Uterus (tissue), 4 donors: ENCODE measurements around the gene CLDND2. TPM values are rescaled to one million over a fixed set of nuclear protein-coding genes. Genes with fewer than 3 reads are reported as not detected.

Experiments used
- DNase-seq, 2 donors: peaks; one replicate each; pipeline ENCODE4 v3.0.0-alpha.2; 2019 to 2020
- H3K27ac ChIP-seq, 2 donors: fragments of 200-600 bp; sonication (generic); 1 replicate in 1 of 2; 2 replicates in 1 of 2; pipeline ENCODE4 v1.5.1; 2016 to 2018
- H3K27me3 ChIP-seq, 2 donors: fragments of 200-600 bp; sonication (generic); one replicate each; pipeline ENCODE4 v1.5.1; 2018 to 2019; ENCODE audit warnings: control low read depth in 1 of 2
- H3K36me3 ChIP-seq, 2 donors: fragments of 200-600 bp; sonication (generic); one replicate each; pipeline ENCODE4 v1.5.1; 2019; ENCODE audit warnings: control low read depth in 1 of 2
- H3K4me1 ChIP-seq, 2 donors: fragments of 200-600 bp; sonication (generic); one replicate each; pipeline ENCODE4 v1.5.1; 2018 to 2019; ENCODE audit warnings: control low read depth in 1 of 2
- H3K4me3 ChIP-seq, 2 donors: fragments of 200-600 bp; sonication (generic); 1 replicate in 1 of 2; 2 replicates in 1 of 2; pipeline ENCODE4 v1.5.1; 2018 to 2019; ENCODE audit warnings: mild to moderate bottlenecking in 1 of 2
- H3K9me3 ChIP-seq, 2 donors: fragments of 200-600 bp; sonication (generic); one replicate each; pipeline ENCODE4 v1.5.1; 2019; ENCODE audit warnings: control low read depth in 1 of 2
- POLR2A ChIP-seq, 2 donors: fragments of 450-650 bp; IDR thresholded peaks; one replicate each; pipeline ENCODE4 v1.6.1; 2016; ENCODE audit warnings: antibody characterized with exemption in 2 of 2, mild to moderate bottlenecking in 1 of 2, moderate library complexity in 1 of 2
- intact Hi-C: fragments of 100-400 bp; cut with DNase I; formaldehyde crosslinking; loops from one replicate; pipeline ENCODE4 v1.15.1; 2023; ENCODE audit warnings: low total_unique reads
- total RNA-seq, 4 donors: library from RNA; depleted of rRNA in 3 of 4; stranded (reverse); fragments of >200 nt in 3 of 4; gene quantifications; one replicate each; pipeline versions ENCODE4 v1.1.0 to v1.2.4, GENCODE V29; 2014 to 2023
- TF ChIP-seq, protein P1 (sequence below), 4 experiments: fragments of 200-600 bp in 2 of 4; fragments of 450-650 bp in 2 of 4; sonication (generic) in 2 of 4; IDR thresholded peaks; one replicate each; pipeline ENCODE4 v1.5.1; 2016 to 2019; ENCODE audit warnings: antibody characterized with exemption in 4 of 4, mild to moderate bottlenecking in 2 of 4, moderate library complexity in 1 of 4
- donor health status: DM: yes; HTN: yes; CAD: no.

The CLDND2 gene
- total RNA-seq, 4 donors from 2014 or later: 1.2 TPM; not detected in 3

DNA sequence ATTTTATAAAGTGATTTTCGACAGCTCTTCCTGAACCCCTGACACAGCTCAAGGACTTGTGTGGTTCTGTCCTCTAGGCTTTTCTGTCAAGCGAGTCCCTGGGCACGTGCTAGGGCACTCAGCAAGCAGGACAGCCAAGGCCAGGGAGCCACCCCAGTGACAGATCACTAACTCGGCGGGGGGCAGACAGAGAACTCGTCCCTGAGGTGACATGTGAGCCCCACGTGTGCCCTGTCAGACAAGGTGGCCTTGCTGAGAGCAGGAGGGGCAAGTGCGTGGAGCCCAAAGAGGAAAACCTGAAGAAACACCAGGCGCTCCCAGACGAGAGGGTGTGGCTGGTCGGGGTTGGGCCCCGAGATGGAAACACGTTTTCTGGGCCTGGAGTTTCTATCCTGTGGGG is 7.6 kb downstream of the CLDND2 start:
- H3K27ac ChIP-seq: no peak overlapping the region
- no peaks in the 10 kb centered on the region for H3K4me1 ChIP-seq
- H3K36me3 ChIP-seq: no peaks in the 10 kb centered on the region
- TF ChIP-seq POLR2A (IDR thresholded peaks at IDR 0.05): no peak
- TF ChIP-seq, protein P1, sequence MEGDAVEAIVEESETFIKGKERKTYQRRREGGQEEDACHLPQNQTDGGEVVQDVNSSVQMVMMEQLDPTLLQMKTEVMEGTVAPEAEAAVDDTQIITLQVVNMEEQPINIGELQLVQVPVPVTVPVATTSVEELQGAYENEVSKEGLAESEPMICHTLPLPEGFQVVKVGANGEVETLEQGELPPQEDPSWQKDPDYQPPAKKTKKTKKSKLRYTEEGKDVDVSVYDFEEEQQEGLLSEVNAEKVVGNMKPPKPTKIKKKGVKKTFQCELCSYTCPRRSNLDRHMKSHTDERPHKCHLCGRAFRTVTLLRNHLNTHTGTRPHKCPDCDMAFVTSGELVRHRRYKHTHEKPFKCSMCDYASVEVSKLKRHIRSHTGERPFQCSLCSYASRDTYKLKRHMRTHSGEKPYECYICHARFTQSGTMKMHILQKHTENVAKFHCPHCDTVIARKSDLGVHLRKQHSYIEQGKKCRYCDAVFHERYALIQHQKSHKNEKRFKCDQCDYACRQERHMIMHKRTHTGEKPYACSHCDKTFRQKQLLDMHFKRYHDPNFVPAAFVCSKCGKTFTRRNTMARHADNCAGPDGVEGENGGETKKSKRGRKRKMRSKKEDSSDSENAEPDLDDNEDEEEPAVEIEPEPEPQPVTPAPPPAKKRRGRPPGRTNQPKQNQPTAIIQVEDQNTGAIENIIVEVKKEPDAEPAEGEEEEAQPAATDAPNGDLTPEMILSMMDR (IDR thresholded peaks at IDR 0.05): no peak
- H3K4me3 ChIP-seq: no peak overlapping the region
- intact Hi-C loops: no loop called here
- no peaks in the 10 kb centered on the region for H3K27me3 ChIP-seq
- H3K9me3 ChIP-seq: no peaks in the 10 kb centered on the region
- DNase-seq: no peak

DNA sequence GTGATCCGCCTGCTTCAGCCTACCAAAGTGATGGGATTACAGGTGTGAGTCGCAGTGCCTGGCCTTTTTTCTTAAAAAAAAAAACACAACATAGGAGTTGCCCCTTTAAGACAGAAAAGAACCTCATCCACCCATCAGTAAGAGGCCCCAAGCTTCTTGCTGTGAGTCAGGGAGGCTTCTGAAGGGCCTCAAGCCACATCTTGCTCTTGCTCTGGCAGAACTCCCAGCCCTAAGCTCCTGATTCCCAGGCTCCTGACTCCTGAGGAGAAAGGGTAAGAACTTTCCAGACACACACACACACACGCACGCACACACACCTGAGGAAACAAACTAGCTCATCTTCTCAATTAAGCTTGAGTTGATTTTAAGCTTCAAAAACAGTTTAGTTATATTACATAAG is 9.5 kb downstream of the CLDND2 start:
- no peaks in the 10 kb centered on the region for H3K27me3 ChIP-seq
- H3K4me1 ChIP-seq: no peaks in the 10 kb centered on the region
- H3K36me3 ChIP-seq: no peaks in the 10 kb centered on the region
- no peak overlapping the region for H3K27ac ChIP-seq
- intact Hi-C loops: no loop called here
- no peak for DNase-seq
- H3K4me3 ChIP-seq: no peak overlapping the region
- no peaks in the 10 kb centered on the region for H3K9me3 ChIP-seq
- TF ChIP-seq, protein P1 (IDR thresholded peaks at IDR 0.05): no peak

DNA sequence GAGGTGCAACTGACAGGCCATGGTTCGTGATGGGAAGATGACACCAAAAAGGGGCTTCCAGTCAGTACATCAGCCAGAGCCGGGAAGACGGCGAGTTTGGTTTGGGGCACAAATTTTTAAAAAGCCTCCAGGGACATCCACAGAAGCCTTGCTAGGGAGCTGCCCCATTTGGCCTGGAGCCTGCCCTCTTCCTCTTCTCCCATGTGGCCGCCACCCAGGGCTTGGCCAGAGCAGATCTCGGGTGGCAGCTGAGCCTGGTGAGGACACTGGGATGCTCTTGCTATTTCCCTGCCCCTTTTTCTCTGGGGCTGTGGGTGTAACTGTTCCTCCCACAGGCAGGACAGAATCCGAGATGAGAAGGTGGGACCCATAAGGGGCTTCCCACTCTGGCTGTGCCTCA is 10.9 kb downstream of the CLDND2 start:
- Histone ChIP-seq H3K27me3 (no peaks in the 10 kb centered on the region), H3K4me3 (no peak overlapping the region), H3K9me3 (no peaks in the 10 kb centered on the region), H3K4me1 (no peaks in the 10 kb centered on the region), H3K27ac (no peak overlapping the region), H3K36me3 (no peaks in the 10 kb centered on the region)
- intact Hi-C loops: no loop called here
- DNase-seq: no peak
- no peak for TF ChIP-seq POLR2A (IDR thresholded peaks at IDR 0.05)
- TF ChIP-seq, protein P1 (IDR thresholded peaks at IDR 0.05): no peak

DNA sequence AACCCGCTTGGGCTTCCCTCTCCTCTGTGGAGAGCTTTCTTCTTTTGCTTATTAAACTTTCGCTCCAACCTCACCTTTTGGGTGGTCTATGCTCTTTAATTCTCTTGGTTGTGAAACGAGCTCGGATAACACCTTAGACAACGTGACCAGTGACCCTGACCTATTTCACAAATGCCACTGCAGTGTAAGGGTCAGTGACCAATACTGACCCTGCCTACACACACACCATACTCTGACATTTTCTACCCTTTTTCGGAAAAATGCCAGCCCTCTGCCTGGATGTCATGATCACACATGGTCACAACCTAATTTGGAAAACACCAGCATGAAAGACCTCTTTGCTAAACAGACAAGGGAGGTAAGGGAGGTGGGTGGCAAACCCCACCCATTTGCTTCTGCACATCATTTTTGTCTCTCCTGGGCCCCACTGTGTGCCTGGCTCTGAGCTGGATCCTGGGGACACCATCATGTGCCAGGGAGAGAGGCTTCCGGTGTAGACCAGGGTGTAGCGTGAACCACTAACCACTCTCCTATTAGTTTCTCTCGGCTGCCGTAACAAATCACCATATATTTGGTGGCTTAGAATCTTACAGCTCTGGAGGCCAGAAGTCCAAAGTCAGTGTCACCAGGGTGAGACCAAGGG is 12.5 kb downstream of the CLDND2 start:
- H3K27me3 ChIP-seq: no peaks in the 10 kb centered on the region
- no peaks in the 10 kb centered on the region for H3K4me1 ChIP-seq
- H3K27ac ChIP-seq: no peak overlapping the region
- intact Hi-C loops: no loop called here
- DNase-seq: no peak
- TF ChIP-seq, protein P1 (IDR thresholded peaks at IDR 0.05): no peak
- no peak for TF ChIP-seq POLR2A (IDR thresholded peaks at IDR 0.05)
- no peaks in the 10 kb centered on the region for H3K36me3 ChIP-seq
- no peak overlapping the region for H3K4me3 ChIP-seq
- H3K9me3 ChIP-seq: no peaks in the 10 kb centered on the region

DNA sequence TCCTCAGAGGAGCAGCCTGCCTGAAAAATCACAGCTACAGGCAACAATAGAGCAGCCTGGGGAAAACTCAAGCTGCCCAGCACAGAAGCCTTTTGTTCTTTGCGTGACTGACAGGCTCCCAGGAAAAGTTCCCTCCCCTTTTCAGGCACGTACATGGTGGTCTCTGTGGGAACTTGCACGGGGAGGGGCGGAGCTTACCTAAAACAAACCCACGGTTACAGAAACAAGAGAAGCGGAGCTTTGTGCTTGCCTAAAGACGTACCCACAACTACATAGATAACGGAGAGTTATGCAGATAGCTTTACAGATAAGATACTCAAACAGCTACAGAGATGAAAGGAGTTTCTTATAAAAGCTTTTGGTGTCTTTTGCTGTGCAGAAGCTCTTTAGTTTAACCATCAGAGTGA is 14.1 kb downstream of the CLDND2 start:
- TF ChIP-seq, protein P1 (IDR thresholded peaks at IDR 0.05): no peak
- TF ChIP-seq POLR2A (IDR thresholded peaks at IDR 0.05): no peak
- no peaks in the 10 kb centered on the region for H3K4me1 ChIP-seq
- no peaks in the 10 kb centered on the region for H3K9me3 ChIP-seq
- no peak overlapping the region for H3K27ac ChIP-seq
- no peak for DNase-seq
- no peaks in the 10 kb centered on the region for H3K27me3 ChIP-seq
- H3K4me3 ChIP-seq: no peak overlapping the region
- no peaks in the 10 kb centered on the region for H3K36me3 ChIP-seq
- intact Hi-C loops: no loop called here
